Kidney epithelial cell (primary cell): ENCODE results near the gene TUBA3C. TPM values are rescaled to one million over a fixed set of nuclear protein-coding genes. Genes with fewer than 3 reads are reported as not detected.
"Not testable (repeated sequence)": the region's sequence is repeated elsewhere in the genome, so short reads cannot be mapped to it uniquely, and the experiment has no call there.

ENCODE experiments used
- DNase-seq: peaks from one replicate; pipeline ENCODE4 v3.0.0-alpha.2; 2010; ENCODE audit warnings: low read depth
- H3K27me3 ChIP-seq: 2 replicates; pipeline ENCODE4 v1.6.0; 2011; ENCODE audit warnings: low read length; ENCODE audit not compliant: control insufficient read depth, insufficient read depth
- H3K36me3 ChIP-seq: 2 replicates; pipeline ENCODE4 v1.5.1; 2011; ENCODE audit warnings: low read length; ENCODE audit not compliant: control insufficient read depth, insufficient read depth
- H3K4me3 ChIP-seq: 2 replicates; pipeline ENCODE4 v1.5.1; 2011; ENCODE audit warnings: low read depth, mild to moderate bottlenecking, control low read depth, low read length
- total RNA-seq: library from RNA; depleted of rRNA; stranded (reverse); fragments of >200 nt; gene quantifications from 2 replicates; pipeline ENCODE4 v1.2.3, GENCODE V29; 2015
- TF ChIP-seq, protein P1 (sequence below): IDR thresholded peaks from 2 replicates; pipeline ENCODE4 v1.5.1; 2011; ENCODE audit warnings: mild to moderate bottlenecking, moderate library complexity, low read length, control low read depth, inconsistent platforms; ENCODE audit not compliant: insufficient read depth, poor library complexity, severe bottlenecking

The TUBA3C gene
- total RNA-seq, 1 donor from 2014 or later = not detected

DNA sequence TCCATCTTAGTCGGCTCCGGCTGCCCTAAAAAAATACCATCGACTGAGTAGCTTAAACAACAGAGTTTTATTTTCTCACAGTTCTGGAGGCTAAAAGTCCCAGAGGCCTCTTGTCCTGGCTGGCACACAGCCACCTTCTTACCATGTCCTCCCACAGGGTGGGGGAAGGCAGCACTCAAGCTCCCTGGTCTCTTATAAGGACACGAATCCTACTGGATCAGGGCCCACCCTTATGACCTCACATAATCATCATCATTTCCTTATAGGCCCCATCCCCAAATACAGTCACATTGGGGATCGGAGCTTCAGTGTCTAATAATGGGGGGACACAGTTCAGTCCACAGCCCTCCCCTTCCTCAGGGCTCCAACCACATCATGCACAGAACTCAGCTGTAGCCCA is 2.6 kb upstream of the TUBA3C start:
- DNase-seq = no peak
- Histone ChIP-seq H3K4me3 (no peak overlapping the region), H3K27me3 (no peaks in the 10 kb centered on the region), H3K36me3 (no peaks in the 10 kb centered on the region)
- TF ChIP-seq, protein P1, sequence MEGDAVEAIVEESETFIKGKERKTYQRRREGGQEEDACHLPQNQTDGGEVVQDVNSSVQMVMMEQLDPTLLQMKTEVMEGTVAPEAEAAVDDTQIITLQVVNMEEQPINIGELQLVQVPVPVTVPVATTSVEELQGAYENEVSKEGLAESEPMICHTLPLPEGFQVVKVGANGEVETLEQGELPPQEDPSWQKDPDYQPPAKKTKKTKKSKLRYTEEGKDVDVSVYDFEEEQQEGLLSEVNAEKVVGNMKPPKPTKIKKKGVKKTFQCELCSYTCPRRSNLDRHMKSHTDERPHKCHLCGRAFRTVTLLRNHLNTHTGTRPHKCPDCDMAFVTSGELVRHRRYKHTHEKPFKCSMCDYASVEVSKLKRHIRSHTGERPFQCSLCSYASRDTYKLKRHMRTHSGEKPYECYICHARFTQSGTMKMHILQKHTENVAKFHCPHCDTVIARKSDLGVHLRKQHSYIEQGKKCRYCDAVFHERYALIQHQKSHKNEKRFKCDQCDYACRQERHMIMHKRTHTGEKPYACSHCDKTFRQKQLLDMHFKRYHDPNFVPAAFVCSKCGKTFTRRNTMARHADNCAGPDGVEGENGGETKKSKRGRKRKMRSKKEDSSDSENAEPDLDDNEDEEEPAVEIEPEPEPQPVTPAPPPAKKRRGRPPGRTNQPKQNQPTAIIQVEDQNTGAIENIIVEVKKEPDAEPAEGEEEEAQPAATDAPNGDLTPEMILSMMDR = no peak

DNA sequence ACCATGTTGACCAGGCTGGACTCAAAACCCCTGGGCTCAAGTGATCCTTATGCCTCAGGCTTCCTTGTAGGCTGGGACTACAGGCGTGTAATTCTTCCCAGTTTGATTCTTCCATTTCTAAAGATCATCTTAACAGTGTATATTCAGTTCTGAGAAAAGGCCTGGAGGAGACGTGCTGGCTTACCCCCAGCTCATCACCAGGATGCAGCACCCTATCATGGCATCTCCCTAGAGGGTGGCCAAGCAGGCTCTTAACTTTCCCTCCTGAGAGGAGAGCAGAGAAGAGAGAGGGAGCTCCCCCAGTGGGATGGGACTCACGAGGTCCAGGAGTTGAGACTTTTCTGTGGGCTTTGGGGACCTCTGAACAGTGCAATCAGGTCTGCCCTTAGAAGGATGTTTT is 2.1 kb upstream of the TUBA3C start:
- DNase-seq = no peak
- H3K4me3 ChIP-seq = no peak overlapping the region

DNA sequence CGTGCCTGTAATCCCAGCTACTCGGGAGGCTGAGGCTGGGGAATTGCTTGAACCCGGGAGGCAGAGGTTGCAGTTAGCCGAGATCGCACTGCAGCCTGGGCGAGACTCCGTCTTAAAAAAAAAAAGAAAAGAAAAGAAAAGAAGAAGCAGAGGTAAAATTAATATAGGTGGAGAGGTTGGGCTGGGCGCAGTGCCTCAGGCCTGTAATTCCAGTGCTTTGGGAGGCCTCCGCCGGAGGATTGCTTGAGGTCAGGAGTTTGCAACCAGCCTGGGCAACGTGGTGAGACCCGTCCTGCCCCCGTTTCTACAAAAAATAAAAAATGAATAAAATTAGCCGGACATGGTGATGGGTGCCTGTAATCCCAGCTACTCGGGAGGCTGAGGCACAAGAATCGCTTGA is 912 bp upstream of the TUBA3C start:
- TF ChIP-seq, protein P1 = no peak
- H3K27me3 ChIP-seq = no peaks in the 10 kb centered on the region
- no peak for DNase-seq
- H3K36me3 ChIP-seq = no peaks in the 10 kb centered on the region
- no peak overlapping the region for H3K4me3 ChIP-seq

More for the DNA sequence above, 2.1 kb upstream of the TUBA3C start:
- Histone ChIP-seq H3K36me3 (no peaks in the 10 kb centered on the region), H3K27me3 (no peaks in the 10 kb centered on the region)
- TF ChIP-seq, protein P1 = no peak

DNA sequence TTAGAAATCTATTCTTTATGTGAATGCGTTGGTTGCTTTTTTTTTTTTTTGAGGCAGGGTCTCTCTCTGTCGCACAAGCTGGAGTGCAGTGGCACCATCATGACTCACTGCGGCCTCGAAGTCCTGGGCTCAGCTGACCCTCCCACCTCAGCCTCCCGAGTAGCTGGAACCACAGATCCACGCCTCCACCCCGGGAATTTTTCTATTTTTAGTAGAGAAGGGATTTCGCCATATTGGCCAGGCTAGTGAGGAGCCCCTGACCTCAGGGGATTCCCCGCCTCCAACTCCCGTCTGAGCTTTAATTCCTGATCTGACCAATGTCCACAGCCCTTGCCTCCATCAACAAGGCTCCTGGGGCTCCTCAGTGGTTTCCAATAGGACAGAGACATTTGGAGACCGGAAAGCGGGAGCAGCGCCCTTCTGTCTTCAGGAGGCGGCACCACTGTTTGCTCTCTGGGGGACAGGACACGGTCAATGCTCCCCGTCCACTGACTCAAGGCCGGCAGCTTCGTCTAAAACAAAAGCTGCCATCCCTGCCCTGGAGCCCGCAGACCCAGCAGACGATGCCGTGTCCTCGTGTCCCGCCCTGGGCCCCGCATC is 503 bp downstream of the TUBA3C start:
- H3K36me3 ChIP-seq = no peaks in the 10 kb centered on the region
- TF ChIP-seq, protein P1 = no peak
- no peaks in the 10 kb centered on the region for H3K27me3 ChIP-seq
- no peak overlapping the region for H3K4me3 ChIP-seq
- no peak for DNase-seq

DNA sequence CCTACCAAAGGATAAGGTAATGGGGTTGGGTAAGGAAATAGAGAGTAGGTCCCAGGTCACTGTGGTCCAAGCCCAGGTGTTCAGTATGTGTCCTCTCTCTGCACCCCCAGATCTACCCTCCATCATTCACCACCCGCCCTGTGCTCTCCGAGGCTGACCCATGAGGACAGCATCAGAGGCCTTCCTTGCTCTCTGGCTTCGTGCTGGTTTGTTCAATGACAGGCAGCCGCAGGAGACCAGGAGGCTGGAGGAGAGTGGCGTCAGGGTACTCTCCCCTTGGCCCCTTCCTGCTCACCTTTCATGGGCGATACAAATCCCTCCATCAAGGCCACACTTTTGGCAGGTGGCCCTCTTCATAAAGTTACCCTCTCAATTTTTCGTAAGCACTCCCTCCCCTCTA is 1.7 kb downstream of the TUBA3C start:
- no peak for DNase-seq
- TF ChIP-seq, protein P1 = no peak
- Histone ChIP-seq H3K4me3 (no peak overlapping the region), H3K36me3 (no peaks in the 10 kb centered on the region), H3K27me3 (no peaks in the 10 kb centered on the region)

DNA sequence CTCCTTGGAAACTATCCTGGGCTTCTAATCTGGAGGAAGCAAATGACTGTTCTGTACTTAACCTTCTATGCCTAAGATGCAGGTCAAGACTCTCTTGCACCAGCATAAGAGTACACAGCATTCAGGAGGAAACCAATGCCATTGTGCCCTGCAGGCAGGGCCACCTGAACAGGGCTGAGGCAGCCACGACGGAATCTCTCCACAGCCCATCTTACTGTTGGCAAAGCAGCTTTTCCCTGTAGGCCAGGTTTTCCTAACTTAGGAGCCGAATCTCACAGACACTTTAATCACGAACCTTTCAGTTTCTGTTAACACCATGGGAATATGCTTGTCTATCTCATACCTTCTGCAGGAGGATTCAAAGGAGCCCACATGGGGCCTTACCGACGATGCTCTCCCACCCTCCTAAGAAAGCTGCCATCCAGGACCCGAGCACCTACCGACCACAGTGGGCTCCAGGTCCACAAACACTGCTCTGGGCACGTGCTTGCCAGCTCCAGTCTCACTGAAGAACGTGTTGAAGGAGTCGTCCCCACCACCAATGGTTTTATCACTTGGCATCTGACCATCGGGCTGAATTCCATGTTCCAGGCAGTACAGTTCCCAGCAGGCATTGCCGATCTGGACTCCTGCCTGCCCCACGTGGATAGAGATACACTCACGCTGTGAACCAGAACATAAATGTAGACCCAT is 2.6 kb downstream of the TUBA3C start:
- TF ChIP-seq, protein P1 = no peak
- Histone ChIP-seq H3K27me3 (no peaks in the 10 kb centered on the region), H3K4me3 (no peak overlapping the region), H3K36me3 (no peaks in the 10 kb centered on the region)
- DNase-seq = no peak

DNA sequence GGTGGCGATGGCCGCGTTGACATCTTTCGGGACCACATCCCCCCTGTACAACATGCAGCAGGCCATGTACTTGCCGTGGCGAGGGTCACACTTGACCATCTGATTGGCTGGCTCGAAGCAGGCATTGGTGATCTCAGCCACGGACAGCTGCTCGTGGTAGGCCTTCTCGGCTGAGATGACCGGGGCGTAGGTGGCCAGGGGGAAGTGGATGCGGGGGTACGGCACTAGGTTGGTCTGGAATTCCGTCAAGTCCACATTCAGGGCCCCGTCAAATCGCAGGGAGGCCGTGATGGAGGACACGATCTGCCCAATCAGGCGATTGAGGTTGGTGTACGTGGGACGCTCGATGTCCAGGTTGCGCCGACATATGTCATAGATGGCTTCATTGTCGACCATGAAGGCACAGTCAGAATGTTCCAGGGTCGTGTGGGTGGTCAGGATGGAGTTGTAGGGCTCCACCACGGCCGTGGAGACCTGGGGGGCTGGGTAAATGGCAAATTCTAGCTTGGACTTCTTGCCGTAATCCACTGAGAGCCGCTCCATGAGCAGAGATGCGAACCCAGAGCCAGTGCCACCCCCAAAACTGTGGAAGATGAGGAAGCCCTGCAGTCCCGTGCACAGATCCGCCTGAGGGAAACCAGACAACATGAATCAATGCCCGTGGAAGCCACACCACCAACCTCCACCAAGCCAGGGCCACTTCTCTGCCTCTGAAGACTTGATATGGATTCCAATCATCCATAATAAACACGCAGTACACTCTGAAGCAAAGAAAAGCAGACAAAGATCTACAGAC is 4.4 kb downstream of the TUBA3C start:
- H3K4me3 ChIP-seq, H3K36me3 ChIP-seq, H3K27me3 ChIP-seq, DNase-seq: not testable (repeated sequence)
